Measurements from ENCODE around the gene UBE2D3.

- TF ChIP-seq, protein P1, sequence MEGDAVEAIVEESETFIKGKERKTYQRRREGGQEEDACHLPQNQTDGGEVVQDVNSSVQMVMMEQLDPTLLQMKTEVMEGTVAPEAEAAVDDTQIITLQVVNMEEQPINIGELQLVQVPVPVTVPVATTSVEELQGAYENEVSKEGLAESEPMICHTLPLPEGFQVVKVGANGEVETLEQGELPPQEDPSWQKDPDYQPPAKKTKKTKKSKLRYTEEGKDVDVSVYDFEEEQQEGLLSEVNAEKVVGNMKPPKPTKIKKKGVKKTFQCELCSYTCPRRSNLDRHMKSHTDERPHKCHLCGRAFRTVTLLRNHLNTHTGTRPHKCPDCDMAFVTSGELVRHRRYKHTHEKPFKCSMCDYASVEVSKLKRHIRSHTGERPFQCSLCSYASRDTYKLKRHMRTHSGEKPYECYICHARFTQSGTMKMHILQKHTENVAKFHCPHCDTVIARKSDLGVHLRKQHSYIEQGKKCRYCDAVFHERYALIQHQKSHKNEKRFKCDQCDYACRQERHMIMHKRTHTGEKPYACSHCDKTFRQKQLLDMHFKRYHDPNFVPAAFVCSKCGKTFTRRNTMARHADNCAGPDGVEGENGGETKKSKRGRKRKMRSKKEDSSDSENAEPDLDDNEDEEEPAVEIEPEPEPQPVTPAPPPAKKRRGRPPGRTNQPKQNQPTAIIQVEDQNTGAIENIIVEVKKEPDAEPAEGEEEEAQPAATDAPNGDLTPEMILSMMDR (IDR thresholded peaks at IDR 0.05) = no peak
- TF ChIP-seq POLR2A (IDR thresholded peaks at IDR 0.05) (no peak), POLR2AphosphoS5 (IDR thresholded peaks at IDR 0.05) (no peak), EP300 (IDR thresholded peaks at IDR 0.05) (no peak)
These were observed 5.3 kb upstream of the UBE2D3 start for GRCh38 chr4:102832667-102833066.
